H1 (cell line): ENCODE data around the gene INSIG1. TPM values are rescaled to one million over a fixed set of nuclear protein-coding genes. Genes with fewer than 3 reads are reported as not detected.

Source experiments
- KDM5A ChIP-seq: fragments of 200-600 bp; IDR thresholded peaks from 2 replicates; pipeline ENCODE4 v1.7.1; 2012; ENCODE audit warnings: mild to moderate bottlenecking, low read length, inconsistent platforms, mixed read lengths
- PHF8 ChIP-seq: fragments of 200-600 bp; sonication (generic); conservative IDR thresholded peaks from 2 replicates; pipeline ENCODE4 v1.7.1; 2012; ENCODE audit warnings: low read depth, mild to moderate bottlenecking, inconsistent platforms, low read length, moderate library complexity
- POLR2A ChIP-seq, 2 experiments: IDR thresholded peaks; 1 replicate in 1 of 2; 2 replicates in 1 of 2; pipeline ENCODE4 v1.6.1; 2011; ENCODE audit warnings: low read depth in 2 of 2, low read length in 2 of 2, mild to moderate bottlenecking in 2 of 2; ENCODE audit errors: control extremely low read depth in 1 of 2
- RXRA ChIP-seq: IDR thresholded peaks from 2 replicates; pipeline ENCODE4 v1.6.1; 2011; ENCODE audit warnings: low read depth, mild to moderate bottlenecking, low read length, moderate library complexity; ENCODE audit not compliant: insufficient read depth
- TAF7 ChIP-seq: optimal IDR thresholded peaks from 2 replicates; pipeline ENCODE3; 2011; ENCODE audit warnings: low read depth, mild to moderate bottlenecking, inconsistent platforms, low read length, moderate library complexity, borderline replicate concordance
- ZNF274 ChIP-seq: IDR thresholded peaks from 2 replicates; pipeline ENCODE4 v1.7.0; 2012; ENCODE audit warnings: low read length, borderline replicate concordance; ENCODE audit errors: extremely low read depth
- polyA plus RNA-seq, 7 experiments: library from polyadenylated mRNA; depleted of rRNA in 3 of 7; stranded (reverse) in 5 of 7; unstranded in 2 of 7; fragments of >200 nt in 5 of 7; fragments of 200-250 nt in 2 of 7; gene quantifications; 1 replicate in 5 of 7; 2 replicates in 1 of 7; 4 replicates in 1 of 7; pipeline versions ENCODE4 v1.2.1 to v1.2.3, GENCODE V29; 2011 to 2013; ENCODE audit warnings: missing spikeins in 2 of 7, mixed read lengths in 2 of 7
- total RNA-seq: library from RNA; stranded (reverse); fragmentation: NEBNext Ultra II Directional; extraction: Animal tissue kit (Norgen Biotek cat#: 25700); gene quantifications from 2 replicates; pipeline ENCODE4 v1.2.1, GENCODE V29; 2021

Gene INSIG1
- total and polyA plus RNA-seq, 2 of the 8 experiments (the other 6 are each of a cell fraction or from before 2014, with no cell fraction given) = 40.0 to 58.4 TPM

DNA sequence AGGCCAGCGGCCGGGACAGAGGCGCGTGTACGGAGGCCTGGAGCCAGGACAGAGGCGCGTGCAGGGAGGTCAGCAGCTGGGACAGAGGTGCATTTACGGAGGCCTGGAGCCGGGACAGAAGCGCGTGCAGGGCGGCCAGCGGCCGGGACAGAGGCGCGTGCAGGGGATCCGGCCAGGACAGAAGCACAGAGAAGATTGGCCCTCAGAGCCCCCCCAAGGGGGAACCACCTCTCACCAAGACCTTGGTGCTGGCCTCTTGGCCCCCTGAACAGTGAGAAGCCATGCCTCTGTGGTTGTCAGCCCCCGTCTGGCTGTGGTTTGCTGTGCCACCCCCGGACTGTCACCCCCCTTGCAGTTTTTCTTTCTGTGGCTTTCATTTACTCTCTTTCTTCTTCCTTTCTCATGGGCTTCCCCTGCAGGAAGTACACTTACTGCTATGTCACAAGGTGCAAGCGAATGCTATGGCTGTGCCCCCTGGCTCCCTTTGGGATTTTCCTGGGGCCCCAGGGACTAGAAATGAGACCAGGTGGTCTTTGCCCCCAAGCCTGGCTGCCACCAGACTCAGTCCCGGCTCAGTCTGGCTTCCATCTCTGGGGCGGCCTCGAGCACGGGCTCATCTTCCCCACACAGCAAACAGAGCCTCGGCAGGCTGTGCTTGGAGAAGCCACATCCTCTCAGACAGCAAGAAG lies 41.1 kb downstream of the INSIG1 start (continued):
- TF ChIP-seq TAF7 = no peak
- TF ChIP-seq PHF8 = no peak
- TF ChIP-seq POLR2A (IDR thresholded peaks at IDR 0.05; ENCODE audit: control extremely low read depth in 1 of 2, low read depth in 2 of 2, low read length in 2 of 2) = no peak
- no peak for TF ChIP-seq RXRA
- TF ChIP-seq ZNF274 = no peak
- TF ChIP-seq KDM5A = no peak
